Stimulated activated CD4-positive, alpha-beta T cell treated with anti-CD3 and anti-CD28 coated beads, TNF-alpha, amount 100 ng/mL, for 1 hour (primary cell): ENCODE measurements around the gene VGF.
A peak's percentile ranks its signal among the peaks of the same experiment; 100 is the strongest.

Source experiments
- DNase-seq, 3 donors: peaks; one replicate each; pipeline ENCODE4 v3.0.0-alpha.2; 2020; ENCODE audit warnings: low read depth in 3 of 3, low spot score in 1 of 3

VGF gene

DNA sequence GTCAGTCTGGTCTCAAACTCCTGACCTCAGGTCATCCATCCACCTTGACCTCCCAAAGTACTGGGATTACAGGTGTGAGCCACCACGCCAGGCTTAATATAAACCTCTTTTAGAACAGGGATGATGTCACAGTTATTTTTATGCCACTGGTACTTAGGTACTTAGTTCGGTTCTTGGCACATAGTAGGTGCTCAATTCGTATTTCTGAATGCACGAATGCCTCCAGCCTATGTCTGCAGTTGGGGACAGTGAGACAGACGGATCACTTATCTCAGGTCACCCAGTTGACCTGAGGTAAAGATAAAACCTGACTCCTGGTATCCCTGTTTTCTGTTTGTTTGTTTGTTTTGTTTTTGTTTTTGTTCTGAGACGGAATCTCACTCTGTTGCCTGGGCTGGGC lies 20.8 kb upstream of the VGF start:
- no peak for DNase-seq

DNA sequence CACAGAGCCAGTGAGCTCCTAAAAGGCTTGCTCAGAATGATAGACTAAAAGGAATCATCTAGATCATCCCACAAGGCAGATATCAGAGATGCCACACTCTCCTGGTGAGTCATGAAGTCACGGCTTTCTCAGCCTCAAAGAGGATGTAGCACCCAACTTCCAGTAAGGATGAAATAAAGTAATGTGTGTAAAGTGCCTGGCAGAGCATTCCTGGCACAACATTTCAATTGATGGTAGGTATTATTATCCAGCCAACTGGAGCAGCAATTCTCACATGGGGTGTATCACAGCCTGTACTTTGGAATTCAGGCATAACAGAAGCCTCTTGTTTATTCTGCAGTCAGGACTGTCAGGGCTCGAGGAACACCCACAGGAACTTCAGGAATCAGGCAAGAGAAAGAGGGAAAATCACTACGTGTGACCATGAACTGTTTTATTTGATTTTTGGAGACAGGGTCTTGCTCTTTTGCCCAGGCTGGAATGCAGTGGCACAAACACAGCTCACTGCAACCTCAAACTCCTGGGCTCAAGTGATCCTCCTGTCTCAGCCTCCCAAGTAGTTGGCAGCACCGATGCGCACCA lies 20.0 kb upstream of the VGF start:
- no peak for DNase-seq

DNA sequence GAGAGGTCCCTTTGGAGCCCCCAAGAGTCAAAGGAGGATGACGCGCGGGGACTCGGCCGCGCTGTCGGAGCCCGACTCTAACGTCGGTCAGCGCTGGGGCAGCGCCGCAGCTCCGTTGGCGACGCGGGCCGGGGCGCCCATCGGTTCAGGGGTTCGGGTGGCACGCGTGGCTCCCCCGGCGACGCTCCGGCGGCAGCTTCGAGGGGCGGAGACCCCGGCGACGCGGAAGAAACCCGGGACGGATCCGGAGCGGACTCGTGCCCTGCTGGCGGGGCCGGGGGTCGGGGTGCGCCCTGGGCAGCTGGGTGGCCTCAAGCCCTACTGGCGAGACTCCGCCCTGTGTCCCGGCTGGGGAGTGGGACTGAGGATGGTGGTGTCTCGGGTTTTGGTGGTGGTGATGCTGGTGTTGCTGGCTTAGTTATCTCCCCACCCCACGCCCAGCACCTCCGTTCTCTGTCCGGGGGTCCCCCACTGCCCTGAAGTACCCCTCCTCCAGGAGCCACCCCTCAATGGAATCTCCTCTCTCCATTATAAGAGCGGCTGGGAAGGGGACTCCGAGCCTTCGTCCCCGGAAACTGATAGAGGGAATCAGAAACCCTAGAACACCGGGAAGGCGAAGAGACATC lies 14.9 kb upstream of the VGF start, which contains the start of gene NAT16:
Gene NAT16, minus strand, starts transcription at position 164 of the 626 bp plus-strand sequence. CDS start 5,486 bp downstream, outside the sequence.
- DNase-seq = no peak

DNA sequence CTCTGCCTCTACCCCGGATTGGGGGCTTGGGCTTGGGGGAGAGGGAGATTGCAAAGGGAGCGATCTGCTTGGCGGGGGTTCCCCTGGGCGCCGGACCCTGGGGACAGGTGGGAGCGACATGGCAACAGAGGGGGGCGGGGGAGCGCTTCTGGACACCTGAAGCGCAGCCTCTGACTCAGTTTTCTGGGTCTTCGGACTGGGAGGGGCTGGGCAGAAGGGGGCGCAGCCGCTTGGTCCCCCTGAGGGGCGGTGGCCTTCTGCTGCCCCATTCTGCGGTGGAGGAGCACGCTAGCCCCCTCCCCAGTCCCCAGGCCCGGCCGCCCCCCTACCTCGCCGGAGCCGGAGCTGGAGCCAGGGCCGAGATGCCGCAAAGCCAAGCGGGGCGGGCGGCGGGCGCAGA lies 14.3 kb upstream of the VGF start:
- no peak for DNase-seq

DNA sequence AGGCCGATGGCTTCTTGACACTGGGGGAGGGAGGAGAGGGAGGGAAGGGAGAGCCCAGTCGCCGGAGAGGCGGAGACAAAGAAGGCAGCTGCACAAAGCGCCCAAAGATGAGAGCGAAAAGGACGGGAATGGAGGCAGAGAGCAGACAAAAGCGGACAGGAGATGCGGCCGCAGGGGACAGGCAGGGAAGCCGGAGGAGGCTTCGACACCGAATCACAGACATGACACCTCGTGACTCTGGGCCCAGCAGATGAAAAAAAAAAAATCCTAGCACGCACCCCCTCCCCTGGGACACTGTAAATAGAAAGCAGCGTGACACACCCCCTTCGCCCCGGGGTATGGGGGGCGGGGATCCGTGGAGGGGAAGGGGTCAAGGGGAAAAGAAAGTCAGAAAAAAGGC lies 13.7 kb upstream of the VGF start:
- DNase-seq = no peak

DNA sequence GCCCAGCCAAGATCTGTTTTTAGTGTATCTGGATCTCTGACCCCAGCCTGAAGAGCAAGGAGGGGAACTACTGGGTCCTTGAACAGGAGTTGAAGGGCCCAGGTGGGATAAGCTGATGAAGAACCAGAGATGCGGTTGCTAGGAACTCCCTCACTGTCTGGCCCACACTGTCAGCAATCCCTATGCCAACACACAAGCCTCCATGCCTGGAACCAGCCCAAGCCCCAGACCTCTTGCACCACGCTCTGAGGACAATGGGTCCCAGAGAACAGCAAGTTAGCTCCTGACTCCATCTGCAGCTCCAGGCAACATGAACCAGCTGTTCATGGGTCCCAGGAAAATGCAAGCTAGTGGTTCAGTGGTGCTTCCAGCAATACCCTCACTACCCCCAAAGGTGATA lies 12.3 kb upstream of the VGF start:
- no peak for DNase-seq

DNA sequence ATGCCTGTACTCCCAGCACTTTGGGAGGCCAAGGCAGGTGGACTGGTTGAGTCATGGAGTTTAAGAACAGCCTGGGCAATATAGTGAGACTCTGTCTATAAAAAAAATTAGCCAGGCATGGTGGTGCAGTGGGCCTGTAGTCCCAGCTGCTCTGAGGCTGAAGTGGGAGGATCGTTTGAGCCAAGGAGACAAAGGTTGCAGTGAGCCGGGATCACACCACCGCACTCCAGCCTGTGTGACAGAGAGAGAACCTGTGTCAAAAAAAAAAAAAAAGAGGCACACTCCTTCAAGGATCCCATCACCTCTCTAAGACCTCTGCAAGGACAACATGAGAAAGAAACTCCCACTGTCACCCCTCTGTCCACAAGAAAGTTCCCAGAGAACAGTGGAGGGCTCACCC lies 10.3 kb upstream of the VGF start:
- no peak for DNase-seq

DNA sequence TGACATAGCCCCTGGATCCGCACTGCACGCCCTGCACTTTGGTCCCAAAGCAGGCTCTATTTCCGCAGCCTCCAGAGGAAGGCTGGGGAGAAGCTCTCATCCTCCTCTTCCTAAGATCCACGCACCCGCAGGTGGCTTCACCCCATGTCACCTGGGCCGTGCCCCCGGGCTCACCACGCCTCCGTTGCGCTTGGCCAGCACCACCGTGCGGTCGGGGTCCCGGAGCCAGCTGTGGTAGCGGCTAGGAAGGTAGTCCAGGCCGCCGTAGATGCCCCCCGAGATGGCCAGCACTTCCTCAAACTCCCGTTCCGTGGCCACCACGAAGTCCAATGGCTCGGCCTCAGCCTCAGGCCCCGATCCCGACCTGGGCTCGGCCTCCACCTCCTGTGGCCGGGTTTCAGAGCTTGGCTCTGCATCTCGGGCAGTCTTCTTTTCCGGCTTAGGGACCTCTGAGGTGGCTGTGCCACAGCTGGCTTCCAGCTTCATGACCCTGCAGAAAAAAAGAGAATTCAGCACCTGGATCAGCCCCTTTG lies 9.0 kb upstream of the VGF start:
- no peak for DNase-seq

DNA sequence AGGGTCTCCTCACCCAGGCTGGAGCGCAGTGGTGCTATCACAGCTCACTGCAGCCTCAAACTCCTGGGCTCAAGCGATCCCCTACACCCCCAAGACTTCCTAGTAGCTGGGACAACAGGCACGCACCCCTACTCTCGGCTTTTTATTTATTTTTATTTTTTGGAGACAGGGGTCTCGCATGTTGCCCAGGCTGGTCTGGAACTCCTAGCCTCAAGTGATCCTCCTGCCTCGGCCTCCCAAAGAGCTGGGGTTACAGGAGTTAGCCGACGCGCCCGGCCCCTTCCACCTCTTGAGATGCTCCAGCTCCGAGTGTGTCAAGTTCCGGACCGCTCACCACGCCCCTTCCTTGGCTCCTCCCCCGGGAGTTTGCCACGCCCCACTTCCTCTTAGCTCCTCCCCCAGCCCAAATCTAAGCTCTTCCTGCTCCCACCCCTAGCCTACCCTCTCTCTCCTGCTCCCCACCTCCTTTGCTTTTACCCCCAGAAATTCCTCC lies 8.4 kb upstream of the VGF start:
- peak in 2 of 3 donors; percentile 31 to 58 for DNase-seq

DNA sequence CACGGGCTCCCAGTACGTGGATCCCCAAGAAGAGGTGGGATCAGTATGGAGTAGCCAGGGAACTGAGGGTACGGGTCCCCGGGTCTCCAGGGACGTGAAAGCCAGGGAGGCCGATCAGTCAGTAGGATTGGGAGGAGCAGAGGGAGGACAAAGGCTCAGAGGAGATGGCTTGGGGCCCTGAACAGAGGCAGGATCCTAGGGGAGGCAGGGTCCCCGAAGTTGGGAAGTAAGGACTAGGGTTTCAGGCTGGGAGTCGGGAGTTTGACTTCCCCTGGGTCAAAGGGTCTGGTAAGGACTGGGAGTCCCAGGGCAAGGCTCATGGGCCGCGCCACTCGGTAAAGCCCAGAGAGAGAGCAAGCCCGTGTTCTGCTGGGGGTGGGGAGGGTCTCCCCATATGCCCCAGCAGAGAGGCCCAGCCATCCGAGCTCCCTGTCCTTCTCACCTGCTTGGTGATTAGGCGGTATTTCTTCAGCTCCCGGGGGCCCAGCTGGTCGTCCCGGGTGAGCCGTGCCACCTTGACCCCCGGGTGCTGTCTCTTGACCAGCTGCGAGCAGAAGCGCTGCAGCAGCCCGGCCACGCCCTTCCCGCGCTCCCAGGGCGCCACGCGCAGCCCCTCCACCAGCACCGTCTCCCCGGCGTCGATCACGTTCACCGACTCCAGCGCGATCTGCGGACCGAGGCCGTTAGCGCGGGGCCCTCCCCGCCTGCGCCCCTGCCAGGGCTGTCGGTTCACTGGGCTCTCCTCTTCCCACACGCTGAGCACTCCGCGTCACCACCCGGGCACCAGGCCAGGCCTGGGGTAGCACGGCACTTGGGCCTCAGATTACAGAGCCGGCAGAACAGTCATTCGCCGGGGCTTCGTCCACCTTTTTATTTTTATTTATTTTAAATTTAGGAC lies 7.7 kb upstream of the VGF start:
- DNase-seq = no peak

DNA sequence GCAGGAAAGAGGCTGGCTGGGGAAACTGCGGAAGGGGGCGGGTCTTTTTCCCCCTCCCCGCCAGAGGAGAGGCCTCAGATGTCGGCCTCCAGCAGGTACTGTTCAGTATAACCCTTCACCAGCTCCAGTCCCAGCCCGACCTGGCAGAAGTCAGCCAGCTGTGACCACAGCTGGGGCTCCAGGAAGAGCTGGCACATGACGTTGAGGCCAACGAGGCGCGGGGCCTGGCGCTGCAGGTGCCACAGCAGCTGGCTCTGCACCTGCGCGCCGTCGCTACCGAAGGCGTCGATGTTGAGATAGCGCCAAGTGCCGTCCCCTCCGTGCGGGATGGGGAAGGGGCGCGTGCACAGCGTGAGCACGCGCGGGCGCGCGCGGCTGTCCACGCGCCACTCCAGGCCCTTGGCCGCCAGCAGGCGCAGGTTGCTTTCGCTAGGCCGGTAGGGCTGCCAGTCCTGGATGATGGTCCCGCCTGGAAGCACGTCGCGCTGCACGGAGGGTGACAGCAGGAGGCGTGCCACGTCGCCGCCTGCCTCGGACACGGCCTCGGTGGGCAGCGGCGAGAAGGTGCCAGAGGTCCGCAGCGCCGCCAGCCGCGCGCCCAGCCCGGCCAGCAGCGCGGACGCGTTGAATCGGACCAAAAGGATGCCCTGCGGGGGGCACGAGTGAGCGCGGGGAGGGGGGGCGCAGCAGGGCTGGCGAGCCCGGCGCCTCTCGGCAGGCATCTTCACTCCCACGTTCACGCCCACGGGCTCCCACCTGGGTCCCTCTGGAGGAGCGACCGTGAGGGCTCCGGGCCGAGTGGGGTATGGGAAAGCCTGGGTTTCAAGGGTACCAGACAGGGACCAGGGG lies 6.9 kb upstream of the VGF start:
- no peak for DNase-seq

DNA sequence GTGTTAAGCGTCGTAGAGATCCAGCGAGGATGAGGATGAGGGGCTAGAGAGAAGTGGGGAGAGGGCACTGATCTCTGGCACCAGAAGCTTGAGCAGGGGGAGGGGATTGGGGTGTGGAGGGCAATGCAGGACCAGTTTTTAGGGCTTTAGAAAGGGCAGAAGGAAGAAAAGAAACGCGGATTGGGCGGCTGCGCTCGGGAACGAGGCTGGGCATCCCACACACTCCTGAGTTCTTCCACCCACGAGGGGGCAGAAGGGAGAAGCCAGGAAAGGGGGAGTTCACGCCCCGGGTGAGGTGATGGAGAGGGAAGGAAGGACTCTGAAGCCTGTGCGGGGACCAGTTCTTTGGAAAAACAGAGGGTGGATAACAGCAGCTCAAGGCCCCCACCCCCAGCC lies 6.1 kb upstream of the VGF start:
- no peak for DNase-seq

DNA sequence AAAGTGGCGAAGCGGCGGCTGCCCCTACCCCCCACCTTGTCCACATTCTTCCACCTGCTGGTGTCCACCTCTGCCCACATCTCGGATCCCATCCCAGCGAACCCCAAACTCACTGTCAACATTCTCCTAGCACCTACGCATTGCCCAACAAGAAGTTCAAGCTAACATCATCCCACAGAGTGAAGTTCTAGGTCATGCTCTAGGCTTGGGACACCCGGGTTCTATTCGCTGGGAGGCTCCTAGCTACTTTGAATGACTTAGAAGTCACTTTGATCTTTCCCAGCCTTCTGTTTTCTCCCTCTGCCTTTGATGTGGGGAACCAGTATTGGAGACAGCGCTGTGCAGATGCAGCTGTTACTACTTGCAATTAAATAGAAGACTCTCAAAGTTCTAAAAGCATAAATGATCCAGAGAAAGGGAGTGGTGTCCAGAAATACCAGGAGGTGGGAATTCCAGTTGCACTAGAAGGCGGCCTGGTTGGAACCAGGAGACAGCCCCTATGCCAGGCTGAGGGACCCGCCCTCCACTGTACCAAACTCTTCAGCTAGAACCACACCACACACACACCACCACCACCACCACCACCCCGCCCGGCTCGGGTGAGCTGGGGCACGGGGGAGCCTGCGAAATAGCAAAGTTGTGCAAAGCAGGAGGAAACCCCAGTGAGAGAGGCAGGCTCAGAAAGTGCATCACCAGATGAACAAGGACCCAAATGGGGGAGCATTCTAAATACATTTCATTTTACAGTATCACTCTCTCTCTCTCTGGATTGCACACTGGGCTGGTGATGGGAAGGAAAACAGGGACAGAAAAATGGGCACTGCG lies 5.5 kb upstream of the VGF start:
- no peak for DNase-seq

DNA sequence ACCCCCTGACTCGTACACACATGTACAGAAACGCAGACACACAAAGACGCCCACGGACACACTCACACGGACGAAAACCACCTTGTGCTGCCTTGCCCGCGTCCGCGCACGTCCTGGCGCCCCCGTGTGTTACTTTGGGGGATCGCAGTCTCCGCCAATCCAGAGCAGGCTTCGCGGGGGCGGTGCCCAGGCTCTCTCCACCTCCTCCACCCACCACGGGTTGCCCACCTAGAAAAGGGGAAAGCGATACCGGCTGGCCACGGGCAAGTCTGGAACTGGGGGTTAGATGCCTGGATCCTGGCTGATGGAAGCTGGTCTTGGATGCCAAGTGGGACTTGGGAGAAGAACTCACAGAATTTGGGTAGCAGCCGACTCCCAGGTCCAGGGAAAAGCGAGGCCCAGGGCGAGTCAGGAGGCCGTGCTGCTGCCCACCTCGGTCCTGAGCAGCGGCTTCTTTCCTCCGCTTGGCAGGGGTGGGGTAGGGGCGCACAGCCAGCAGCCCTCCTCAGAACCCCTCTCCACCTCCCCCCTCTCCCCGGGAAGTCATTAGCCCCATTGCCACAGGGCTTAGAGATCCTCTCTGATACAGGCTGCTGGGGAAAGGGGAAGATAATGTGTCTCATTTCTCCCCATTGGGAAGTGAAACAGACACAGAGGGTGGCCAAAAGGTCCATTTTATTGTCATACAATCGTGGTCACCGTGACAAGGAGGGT lies 4.6 kb upstream of the VGF start:
- DNase-seq = peak; percentile 31 to 81 (median 63)

DNA sequence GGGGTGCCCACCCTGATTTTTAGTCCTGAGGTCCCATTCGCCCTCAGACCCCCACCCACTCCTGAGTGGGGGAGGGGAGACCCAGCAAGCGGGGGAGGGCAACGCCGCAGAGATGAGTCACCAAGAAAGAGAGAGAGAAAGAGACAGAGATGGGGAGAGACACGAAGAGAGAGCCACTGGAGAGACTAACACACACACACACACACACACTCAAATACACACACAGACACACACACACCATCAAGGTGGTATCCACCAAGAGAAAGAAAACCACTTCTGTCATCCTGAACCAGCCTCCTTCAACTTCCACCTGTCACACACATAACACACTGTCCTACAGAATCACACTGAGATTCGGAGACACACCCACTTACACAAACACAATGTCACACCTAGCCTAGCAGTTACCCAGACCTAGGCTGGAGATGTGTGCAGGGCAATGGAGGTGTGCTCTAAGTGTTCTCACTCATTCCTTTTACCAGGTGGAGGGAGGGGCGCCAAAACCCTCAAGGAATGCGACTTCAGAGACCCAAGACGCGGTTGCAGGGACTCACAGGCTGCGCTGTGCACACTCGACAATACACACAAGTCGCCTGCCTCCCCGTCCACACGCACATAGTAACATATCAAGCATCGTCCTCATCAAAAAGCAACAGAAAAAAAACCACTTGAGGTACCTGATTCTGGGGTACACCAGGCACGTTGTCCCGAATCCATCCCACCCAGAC lies 3.9 kb upstream of the VGF start:
- no peak for DNase-seq

DNA sequence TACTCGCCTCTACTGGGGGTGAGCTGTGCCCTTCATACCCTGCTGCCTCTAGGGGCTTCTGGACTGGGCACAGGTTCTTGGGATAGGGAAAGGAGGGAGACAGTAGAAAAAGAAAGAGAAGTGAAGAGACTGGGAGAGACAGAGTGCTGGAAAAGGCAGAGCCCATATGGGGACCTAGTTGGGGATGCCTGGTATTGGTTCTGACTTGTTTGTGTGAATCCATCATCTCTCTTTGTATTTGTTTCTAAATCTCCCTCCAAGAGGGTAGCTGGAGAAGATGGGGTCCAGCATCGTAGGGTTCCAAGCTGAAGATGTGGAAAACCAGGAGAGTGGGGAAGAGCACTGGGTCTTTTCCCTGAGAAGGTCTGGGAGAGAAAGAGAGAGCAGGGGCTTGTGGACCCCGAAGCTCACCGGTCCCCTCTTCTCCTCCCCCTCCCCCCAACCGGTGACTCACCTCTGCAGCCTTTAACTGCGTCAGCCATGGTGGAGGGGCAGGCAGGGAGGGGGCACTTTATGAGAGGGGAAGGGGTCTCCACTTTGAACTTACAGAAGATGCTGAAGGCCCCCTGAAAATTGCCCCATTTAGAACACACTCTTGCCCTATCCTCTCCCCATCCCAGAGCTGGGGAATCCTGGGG lies 3.2 kb upstream of the VGF start:
- DNase-seq = no peak

DNA sequence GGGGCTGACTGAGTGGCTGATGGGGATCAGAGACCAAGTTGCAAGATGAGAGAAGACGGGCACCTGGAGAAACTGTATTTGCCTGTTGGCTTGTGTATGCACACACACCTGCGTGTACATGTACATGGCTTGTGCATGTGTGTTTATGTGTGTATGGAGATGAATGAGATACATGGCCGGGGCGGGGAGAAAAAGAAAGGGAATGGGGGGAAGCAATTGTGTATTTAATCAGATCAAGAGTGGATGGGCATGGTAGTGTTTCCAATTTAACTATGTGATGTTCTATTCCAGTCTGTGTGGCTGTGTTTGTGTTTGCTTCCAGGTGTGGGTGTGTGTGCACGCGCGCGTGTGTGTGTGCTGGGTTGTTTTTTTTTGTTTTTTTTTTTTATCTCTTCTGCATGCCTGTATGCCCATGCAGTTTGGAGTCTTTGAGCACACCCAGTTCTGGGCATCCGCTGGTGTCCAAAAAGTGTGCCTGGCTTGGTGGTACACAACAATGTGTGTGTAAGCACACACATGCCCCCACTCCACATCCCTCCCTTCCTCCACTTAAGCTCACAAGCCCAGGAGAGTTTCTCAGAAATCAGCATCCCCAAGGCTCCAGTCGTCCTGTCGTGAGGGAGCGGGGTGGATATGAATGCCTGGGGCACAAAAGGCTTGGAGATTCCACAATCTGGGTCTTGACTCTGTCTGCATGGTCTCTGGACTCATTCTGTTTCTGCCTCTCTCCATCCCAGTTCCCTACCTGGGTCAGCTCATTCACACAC lies 2.5 kb upstream of the VGF start:
- DNase-seq = no peak
